ENCODE measurements around the gene ZNF280D. TPM values are rescaled to one million over a fixed set of nuclear protein-coding genes. Genes with fewer than 3 reads are reported as not detected.

Gene ZNF280D
- total and polyA plus RNA-seq, 2 of the 4 experiments (the other 2 are of a cell fraction), result 8.3 to 21.0 TPM

DNA sequence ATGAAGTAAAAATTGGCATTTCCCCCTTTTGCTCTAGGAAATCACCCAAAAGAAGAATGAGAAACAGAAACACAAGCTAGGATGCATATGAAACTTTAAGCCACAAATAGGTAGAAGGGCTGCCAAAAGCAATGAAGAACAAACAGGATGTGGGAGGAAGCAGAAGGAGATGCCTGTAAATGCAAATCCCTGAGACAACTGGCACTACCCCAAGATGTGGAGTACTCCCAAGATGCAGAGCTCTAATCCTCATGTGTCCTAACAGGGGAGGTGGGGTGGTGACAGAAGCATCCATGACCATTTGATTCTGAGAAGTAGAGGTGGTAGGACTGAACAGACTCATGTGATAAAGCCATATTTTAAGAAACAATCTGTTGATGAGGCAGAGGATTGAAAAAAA, 31.9 kb upstream of the ZNF280D start:
- Histone ChIP-seq H2BK5ac (ENCODE audit: low read depth, low read length, poor library complexity, severe bottlenecking) (no peak overlapping the region), H2AK9ac (replicated peaks; ENCODE audit: low read depth, low read length, poor library complexity) (no peak overlapping the region), H3K36me3 (ENCODE audit: control insufficient read depth, insufficient read depth, low read length) (no peaks in the 10 kb centered on the region), H3K9me3 (ENCODE audit: control insufficient read depth, insufficient read depth, low read length) (no peaks in the 10 kb centered on the region), H3K23ac (ENCODE audit: low read depth, low read length) (no peak overlapping the region), H2AK5ac (ENCODE audit: low read depth, low read length) (peak overlapping the region; percentile 43; the same call in 1 of the 2 replicates), H3K79me1 (ENCODE audit: low read depth in 1 of 2, low read length in 2 of 2) (no peaks in the 10 kb centered on the region), H3K56ac (ENCODE audit: extremely low read depth, insufficient read depth, low read length) (no peak overlapping the region), H3K9me1 (ENCODE audit: insufficient read depth, low read length) (peaks cover 8% of the 10 kb centered on the region), H4K20me1 (ENCODE audit: insufficient read depth, low read length) (no peaks in the 10 kb centered on the region), H4K91ac (ENCODE audit: insufficient read depth, low read depth, low read length) (no peak overlapping the region), H2BK20ac (ENCODE audit: low read depth, low read length) (peak overlapping the region; percentile 67; the same call in 1 of the 2 replicates), H3K4me3 (ENCODE audit: insufficient read depth, low read depth, low read length) (no peak overlapping the region), H3K27ac (ENCODE audit: insufficient read depth, low read length) (no peak overlapping the region), H3K4me1 (ENCODE audit: control insufficient read depth, insufficient read depth, low read length) (peaks cover 6% of the 10 kb centered on the region; the same call in 1 of the 2 replicates), H2BK120ac (ENCODE audit: low read depth, low read length) (peak overlapping the region; percentile 5; the same call in 1 of the 2 replicates), H3K27me3 (ENCODE audit: control insufficient read depth, insufficient read depth, low read length) (no peaks in the 10 kb centered on the region), H3K9ac (ENCODE audit: low read depth, low read length) (no peak overlapping the region), H2AFZ (replicated peaks; ENCODE audit: low read length, poor library complexity) (peak overlapping the region; percentile 68), H4K5ac (ENCODE audit: low read depth, low read length) (no peak overlapping the region), H2BK15ac (ENCODE audit: low read depth, low read length) (no peak overlapping the region), H4K8ac (ENCODE audit: low read depth in 2 of 2, low read length in 2 of 2) (peak overlapping the region in 1 of 2 experiments; percentile 53; a peak in 1 of 4 replicates), H3K18ac (ENCODE audit: low read depth, low read length) (no peak overlapping the region), H3K4ac (ENCODE audit: low read depth, low read length) (0 out of 2 replicates have a peak overlapping the region, but pooled peaks have one; percentile 55), H3K4me2 (ENCODE audit: low read depth, low read length) (no peak overlapping the region), H3K14ac (replicated peaks; ENCODE audit: low read depth, low read length) (no peak overlapping the region)
- CTCF ChIA-PET, result no interaction called here
- ATAC-seq (ENCODE audit: low read depth), result peak; percentile 75
- peak; percentile 80 for DNase-seq
- BruUV-seq (replicated peaks), result no TSS peak
- TF ChIP-seq, protein P1, sequence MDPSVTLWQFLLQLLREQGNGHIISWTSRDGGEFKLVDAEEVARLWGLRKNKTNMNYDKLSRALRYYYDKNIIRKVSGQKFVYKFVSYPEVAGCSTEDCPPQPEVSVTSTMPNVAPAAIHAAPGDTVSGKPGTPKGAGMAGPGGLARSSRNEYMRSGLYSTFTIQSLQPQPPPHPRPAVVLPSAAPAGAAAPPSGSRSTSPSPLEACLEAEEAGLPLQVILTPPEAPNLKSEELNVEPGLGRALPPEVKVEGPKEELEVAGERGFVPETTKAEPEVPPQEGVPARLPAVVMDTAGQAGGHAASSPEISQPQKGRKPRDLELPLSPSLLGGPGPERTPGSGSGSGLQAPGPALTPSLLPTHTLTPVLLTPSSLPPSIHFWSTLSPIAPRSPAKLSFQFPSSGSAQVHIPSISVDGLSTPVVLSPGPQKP (IDR thresholded peaks at IDR 0.05; ENCODE audit: borderline replicate concordance, low read depth, low read length), result no peak
- TF ChIP-seq MAFK (IDR thresholded peaks at IDR 0.05; ENCODE audit: low read depth, low read length) (no peak), RAD21 (IDR thresholded peaks at IDR 0.05; ENCODE audit: low read length) (no peak), CHD1 (IDR thresholded peaks at IDR 0.05; ENCODE audit: low read depth, low read length) (no peak), MXI1 (IDR thresholded peaks at IDR 0.05; ENCODE audit: borderline replicate concordance, low read depth, low read length) (no peak), MAZ (IDR thresholded peaks at IDR 0.05; ENCODE audit: borderline replicate concordance, low read depth, low read length) (no peak), BHLHE40 (IDR thresholded peaks at IDR 0.05; ENCODE audit: low read depth, low read length) (no peak), CEBPB (IDR thresholded peaks at IDR 0.05; ENCODE audit: low read depth, low read length) (no peak), RCOR1 (IDR thresholded peaks at IDR 0.05; ENCODE audit: insufficient replicate concordance, low read length) (no peak), NFE2L2 (IDR thresholded peaks at IDR 0.05; ENCODE audit: low read depth, low read length) (no peak), SMC3 (IDR thresholded peaks at IDR 0.05; ENCODE audit: low read depth, low read length) (no peak), POLR2A (IDR thresholded peaks at IDR 0.05; ENCODE audit: low read depth, low read length) (no peak), FOS (IDR thresholded peaks at IDR 0.05; ENCODE audit: low read depth, low read length) (no peak), RFX5 (IDR thresholded peaks at IDR 0.05; ENCODE audit: low read depth, low read length) (no peak)
- TF ChIP-seq, protein P2, sequence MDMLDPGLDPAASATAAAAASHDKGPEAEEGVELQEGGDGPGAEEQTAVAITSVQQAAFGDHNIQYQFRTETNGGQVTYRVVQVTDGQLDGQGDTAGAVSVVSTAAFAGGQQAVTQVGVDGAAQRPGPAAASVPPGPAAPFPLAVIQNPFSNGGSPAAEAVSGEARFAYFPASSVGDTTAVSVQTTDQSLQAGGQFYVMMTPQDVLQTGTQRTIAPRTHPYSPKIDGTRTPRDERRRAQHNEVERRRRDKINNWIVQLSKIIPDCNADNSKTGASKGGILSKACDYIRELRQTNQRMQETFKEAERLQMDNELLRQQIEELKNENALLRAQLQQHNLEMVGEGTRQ (IDR thresholded peaks at IDR 0.05; ENCODE audit: low read depth, low read length), result no peak
- TF ChIP-seq, protein P3, sequence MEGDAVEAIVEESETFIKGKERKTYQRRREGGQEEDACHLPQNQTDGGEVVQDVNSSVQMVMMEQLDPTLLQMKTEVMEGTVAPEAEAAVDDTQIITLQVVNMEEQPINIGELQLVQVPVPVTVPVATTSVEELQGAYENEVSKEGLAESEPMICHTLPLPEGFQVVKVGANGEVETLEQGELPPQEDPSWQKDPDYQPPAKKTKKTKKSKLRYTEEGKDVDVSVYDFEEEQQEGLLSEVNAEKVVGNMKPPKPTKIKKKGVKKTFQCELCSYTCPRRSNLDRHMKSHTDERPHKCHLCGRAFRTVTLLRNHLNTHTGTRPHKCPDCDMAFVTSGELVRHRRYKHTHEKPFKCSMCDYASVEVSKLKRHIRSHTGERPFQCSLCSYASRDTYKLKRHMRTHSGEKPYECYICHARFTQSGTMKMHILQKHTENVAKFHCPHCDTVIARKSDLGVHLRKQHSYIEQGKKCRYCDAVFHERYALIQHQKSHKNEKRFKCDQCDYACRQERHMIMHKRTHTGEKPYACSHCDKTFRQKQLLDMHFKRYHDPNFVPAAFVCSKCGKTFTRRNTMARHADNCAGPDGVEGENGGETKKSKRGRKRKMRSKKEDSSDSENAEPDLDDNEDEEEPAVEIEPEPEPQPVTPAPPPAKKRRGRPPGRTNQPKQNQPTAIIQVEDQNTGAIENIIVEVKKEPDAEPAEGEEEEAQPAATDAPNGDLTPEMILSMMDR (conservative IDR thresholded peaks at IDR 0.05; ENCODE audit: low read depth, low read length), result no peak
- dilution Hi-C loops (cut with HindIII; ENCODE audit: low sequenced_read_pairs, unreplicated experiment) (no loop called here), intact Hi-C loops (cut with micrococcal nuclease) (no loop called here), in situ Hi-C loops (cut with MboI; ENCODE audit: low sequenced_read_pairs) (no loop called here)
- POLR2A ChIA-PET (ENCODE audit: unreplicated experiment), result no interaction called here
